HepG2 (cell line): ENCODE measurements around the gene ICAM3. TPM values are rescaled to one million over a fixed set of nuclear protein-coding genes. Genes with fewer than 3 reads are reported as not detected.

Experiments used
- ATM ChIP-seq: fragments of 450-650 bp; IDR thresholded peaks from 2 replicates; pipeline ENCODE4 v1.7.1; 2017; ENCODE audit warnings: mild to moderate bottlenecking, borderline replicate concordance
- CENPBD1 ChIP-seq: sonication (generic); formaldehyde crosslinking; IDR thresholded peaks from 2 replicates; pipeline ENCODE4 v1.8.0; 2022; ENCODE audit warnings: missing genetic modification reagents, low read depth, mild to moderate bottlenecking, borderline replicate concordance
- DPF2 ChIP-seq: sonication (generic); formaldehyde crosslinking; IDR thresholded peaks from 2 replicates; pipeline ENCODE4 v1.4.0; 2020; ENCODE audit warnings: mild to moderate bottlenecking, low read depth, missing genetic modification reagents, borderline replicate concordance
- KDM3A ChIP-seq: IDR thresholded peaks from 2 replicates; pipeline ENCODE4 v1.6.1; 2018; ENCODE audit warnings: low read depth, missing compliant biosample characterization
- KLF11 ChIP-seq: IDR thresholded peaks from 2 replicates; pipeline ENCODE4 v1.6.1; 2016; ENCODE audit warnings: missing compliant biosample characterization
- KLF12 ChIP-seq: sonication (generic); formaldehyde crosslinking; IDR thresholded peaks from 2 replicates; pipeline ENCODE4 v1.4.0; 2020; ENCODE audit warnings: missing genetic modification reagents, borderline replicate concordance
- MAFF ChIP-seq: IDR thresholded peaks from 2 replicates; pipeline ENCODE4 v1.6.1; 2011; ENCODE audit warnings: low read depth, low read length, improper control_type of control experiment
- MIER3 ChIP-seq: IDR thresholded peaks from 2 replicates; pipeline ENCODE4 v1.6.1; 2016; ENCODE audit warnings: missing compliant biosample characterization, borderline replicate concordance
- NCOA2 ChIP-seq: sonication (generic); formaldehyde crosslinking; IDR thresholded peaks from 2 replicates; pipeline ENCODE4 v1.8.0; 2022; ENCODE audit warnings: inconsistent platforms
- POLR2G ChIP-seq: fragments of 200-400 bp; formaldehyde crosslinking; IDR thresholded peaks from 2 replicates; pipeline ENCODE4 v1.6.1; 2018; ENCODE audit warnings: mild to moderate bottlenecking, low read depth, low read length, moderate library complexity
- RFX1 ChIP-seq: fragments of 450-650 bp; IDR thresholded peaks from 2 replicates; pipeline ENCODE4 v1.6.1; 2017
- RFX3 ChIP-seq: IDR thresholded peaks from 2 replicates; pipeline ENCODE4 v1.6.1; 2016; ENCODE audit warnings: missing biosample characterization, missing genetic modification reagents
- RFXAP ChIP-seq: sonication (generic); formaldehyde crosslinking; IDR thresholded peaks from 2 replicates; pipeline ENCODE4 v1.4.0; 2020; ENCODE audit warnings: missing genetic modification reagents, borderline replicate concordance
- TEF ChIP-seq: sonication (generic); formaldehyde crosslinking; IDR thresholded peaks from 2 replicates; pipeline ENCODE4 v1.5.0; 2020; ENCODE audit warnings: missing genetic modification reagents
- ZMYM4 ChIP-seq: sonication (generic); formaldehyde crosslinking; IDR thresholded peaks from 2 replicates; pipeline ENCODE4 v1.8.1; 2023; ENCODE audit warnings: mild to moderate bottlenecking, missing genetic modification reagents
- ZNF160 ChIP-seq: sonication (generic); formaldehyde crosslinking; IDR thresholded peaks from 2 replicates; pipeline ENCODE4 v1.8.0; 2022; ENCODE audit warnings: mild to moderate bottlenecking, inconsistent platforms, missing genetic modification reagents
- ZNF33A ChIP-seq: sonication (generic); formaldehyde crosslinking; IDR thresholded peaks from 2 replicates; pipeline ENCODE4 v1.5.1; 2020; ENCODE audit warnings: missing genetic modification reagents, mild to moderate bottlenecking, moderate library complexity, borderline replicate concordance
- ZNF670 ChIP-seq: sonication (generic); formaldehyde crosslinking; IDR thresholded peaks from 2 replicates; pipeline ENCODE4 v1.8.0; 2022; ENCODE audit warnings: mild to moderate bottlenecking, missing genetic modification reagents, borderline replicate concordance
- ZNF703 ChIP-seq: sonication (generic); formaldehyde crosslinking; IDR thresholded peaks from 2 replicates; pipeline ENCODE4 v1.5.1; 2020; ENCODE audit warnings: missing genetic modification reagents, mild to moderate bottlenecking, moderate library complexity, borderline replicate concordance
- ZSCAN21 ChIP-seq: sonication (generic); formaldehyde crosslinking; IDR thresholded peaks from 2 replicates; pipeline ENCODE4 v1.8.0; 2022; ENCODE audit warnings: mild to moderate bottlenecking, missing genetic modification reagents, moderate library complexity, borderline replicate concordance
- polyA plus RNA-seq, 8 experiments: library from polyadenylated mRNA; depleted of rRNA in 3 of 8; stranded (reverse) in 7 of 8; unstranded in 1 of 8; fragments of >200 nt; fragmentation: Illumina TruSeq in 4 of 8; extraction: Trizol in 4 of 8; gene quantifications; 2 replicates each; pipeline versions ENCODE4 v1.2.1 to v1.2.3, GENCODE V29; 2011 to 2016; ENCODE audit warnings: low read depth in 4 of 8, missing spikeins in 1 of 8, mixed read lengths in 1 of 8; ENCODE audit not compliant: insufficient read depth in 1 of 8
- total RNA-seq, 5 experiments: library from RNA; depleted of rRNA; stranded (reverse); fragments of >200 nt; fragmentation: Illumina TruSeq; extraction: Trizol; gene quantifications; 2 replicates each; pipeline ENCODE4 v1.2.3, GENCODE V29; 2016; ENCODE audit warnings: low read depth in 1 of 5
- TF ChIP-seq, protein P1 (sequence below): sonication (generic); formaldehyde crosslinking; IDR thresholded peaks from 2 replicates; pipeline ENCODE4 v1.8.1; 2023; ENCODE audit warnings: missing genetic modification reagents, mild to moderate bottlenecking, borderline replicate concordance
- TF ChIP-seq, protein P2 (sequence below): IDR thresholded peaks from 2 replicates; pipeline ENCODE4 v1.6.1; 2016; ENCODE audit warnings: mild to moderate bottlenecking, missing biosample characterization, missing genetic modification reagents
- TF ChIP-seq, protein P3 (sequence below): sonication (generic); formaldehyde crosslinking; IDR thresholded peaks from 2 replicates; pipeline ENCODE4 v1.4.0; 2020; ENCODE audit warnings: mild to moderate bottlenecking, missing genetic modification reagents
- TF ChIP-seq, protein P4 (sequence below): sonication (generic); formaldehyde crosslinking; IDR thresholded peaks from 2 replicates; pipeline ENCODE4 v1.4.0; 2020; ENCODE audit warnings: missing genetic modification reagents, borderline replicate concordance

ICAM3 gene
- total and polyA plus RNA-seq, 2 of the 13 experiments (the other 11 are each of a cell fraction or from before 2014, with no cell fraction given) = 14.1 to 21.0 TPM

DNA sequence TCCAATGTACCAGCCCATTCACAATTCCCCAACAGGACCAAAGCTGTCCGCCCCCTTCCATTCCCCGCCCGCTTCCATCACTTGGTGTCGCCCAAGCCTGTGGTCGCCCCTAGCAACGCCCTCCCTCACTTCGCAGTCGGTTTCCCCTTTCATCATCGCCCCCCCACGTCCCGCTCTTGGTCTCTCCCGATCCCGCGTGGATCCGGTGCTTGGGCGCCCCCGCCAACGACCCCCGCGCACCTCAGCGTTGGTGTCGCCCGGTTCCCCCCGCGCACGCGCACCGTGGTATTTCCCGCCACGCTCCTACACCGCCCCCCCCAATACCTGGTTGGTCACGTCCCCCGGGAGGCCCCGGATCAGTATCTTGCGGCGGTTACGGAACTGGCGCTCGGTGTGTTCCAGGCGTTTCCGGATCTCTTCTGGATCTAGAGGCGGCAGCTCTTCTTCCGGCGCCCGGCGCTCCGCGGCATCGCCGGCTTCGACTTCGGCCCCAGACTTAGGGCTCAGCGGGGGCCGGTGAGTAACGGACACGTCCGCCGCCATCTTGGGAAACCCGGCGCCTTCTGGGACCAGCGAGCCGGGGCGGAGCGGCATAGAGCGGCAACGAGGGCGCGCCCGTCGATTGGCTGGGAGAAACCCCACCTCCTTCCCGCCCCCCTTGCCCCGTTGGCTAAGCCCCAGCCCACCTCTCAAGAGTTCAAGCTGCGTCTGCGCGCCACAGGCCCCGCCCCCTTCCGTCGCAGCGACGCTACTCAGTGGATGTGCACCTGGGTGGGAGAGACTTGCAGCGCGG lies 6.3 kb downstream of the ICAM3 start, which contains the start of gene RAVER1 (continued):
- TF ChIP-seq KLF12 (CRISPR knock-in tag) (no peak), ZNF703 (CRISPR knock-in tag) (no peak), CENPBD1 (no peak), MAFF (no peak), RFX1 (peak; percentile 83), MIER3 (CRISPR knock-in tag) (peak; percentile 29; the same call in 1 of the 2 replicates), ZSCAN21 (peak; percentile 82; the same call in 1 of the 2 replicates), TEF (CRISPR knock-in tag) (no peak), RFX3 (peak; percentile 71), ZNF160 (CRISPR knock-in tag) (peak; percentile 88), RFXAP (CRISPR knock-in tag) (peak; percentile 63; the same call in 1 of the 2 replicates), ZNF33A (CRISPR knock-in tag) (no peak), KLF11 (CRISPR knock-in tag) (peak; percentile 91; the same call in 1 of the 2 replicates), DPF2 (CRISPR knock-in tag) (no peak), NCOA2 (CRISPR knock-in tag) (peak; percentile 43), ZMYM4 (CRISPR knock-in tag) (peak; percentile 40; the same call in 1 of the 2 replicates), KDM3A (CRISPR knock-in tag) (peak; percentile 54; the same call in 1 of the 2 replicates), ZNF670 (no peak), POLR2G (peak; percentile 90), ATM (no peak)
- TF ChIP-seq, protein P1, sequence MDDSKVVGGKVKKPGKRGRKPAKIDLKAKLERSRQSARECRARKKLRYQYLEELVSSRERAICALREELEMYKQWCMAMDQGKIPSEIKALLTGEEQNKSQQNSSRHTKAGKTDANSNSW (CRISPR knock-in tag) = no peak
- TF ChIP-seq, protein P2, sequence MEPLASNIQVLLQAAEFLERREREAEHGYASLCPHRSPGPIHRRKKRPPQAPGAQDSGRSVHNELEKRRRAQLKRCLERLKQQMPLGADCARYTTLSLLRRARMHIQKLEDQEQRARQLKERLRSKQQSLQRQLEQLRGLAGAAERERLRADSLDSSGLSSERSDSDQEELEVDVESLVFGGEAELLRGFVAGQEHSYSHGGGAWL (CRISPR knock-in tag) = peak; percentile 26; the same call in 1 of the 2 replicates
- TF ChIP-seq, protein P3, sequence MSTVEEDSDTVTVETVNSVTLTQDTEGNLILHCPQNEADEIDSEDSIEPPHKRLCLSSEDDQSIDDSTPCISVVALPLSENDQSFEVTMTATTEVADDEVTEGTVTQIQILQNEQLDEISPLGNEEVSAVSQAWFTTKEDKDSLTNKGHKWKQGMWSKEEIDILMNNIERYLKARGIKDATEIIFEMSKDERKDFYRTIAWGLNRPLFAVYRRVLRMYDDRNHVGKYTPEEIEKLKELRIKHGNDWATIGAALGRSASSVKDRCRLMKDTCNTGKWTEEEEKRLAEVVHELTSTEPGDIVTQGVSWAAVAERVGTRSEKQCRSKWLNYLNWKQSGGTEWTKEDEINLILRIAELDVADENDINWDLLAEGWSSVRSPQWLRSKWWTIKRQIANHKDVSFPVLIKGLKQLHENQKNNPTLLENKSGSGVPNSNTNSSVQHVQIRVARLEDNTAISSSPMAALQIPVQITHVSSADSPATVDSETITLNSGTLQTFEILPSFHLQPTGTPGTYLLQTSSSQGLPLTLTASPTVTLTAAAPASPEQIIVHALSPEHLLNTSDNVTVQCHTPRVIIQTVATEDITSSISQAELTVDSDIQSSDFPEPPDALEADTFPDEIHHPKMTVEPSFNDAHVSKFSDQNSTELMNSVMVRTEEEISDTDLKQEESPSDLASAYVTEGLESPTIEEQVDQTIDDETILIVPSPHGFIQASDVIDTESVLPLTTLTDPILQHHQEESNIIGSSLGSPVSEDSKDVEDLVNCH (CRISPR knock-in tag) = peak; percentile 83
- TF ChIP-seq, protein P4, sequence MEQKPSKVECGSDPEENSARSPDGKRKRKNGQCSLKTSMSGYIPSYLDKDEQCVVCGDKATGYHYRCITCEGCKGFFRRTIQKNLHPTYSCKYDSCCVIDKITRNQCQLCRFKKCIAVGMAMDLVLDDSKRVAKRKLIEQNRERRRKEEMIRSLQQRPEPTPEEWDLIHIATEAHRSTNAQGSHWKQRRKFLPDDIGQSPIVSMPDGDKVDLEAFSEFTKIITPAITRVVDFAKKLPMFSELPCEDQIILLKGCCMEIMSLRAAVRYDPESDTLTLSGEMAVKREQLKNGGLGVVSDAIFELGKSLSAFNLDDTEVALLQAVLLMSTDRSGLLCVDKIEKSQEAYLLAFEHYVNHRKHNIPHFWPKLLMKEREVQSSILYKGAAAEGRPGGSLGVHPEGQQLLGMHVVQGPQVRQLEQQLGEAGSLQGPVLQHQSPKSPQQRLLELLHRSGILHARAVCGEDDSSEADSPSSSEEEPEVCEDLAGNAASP = no peak
